SK-N-MC (cell line): ENCODE results near the gene ADCY2.

Experiments used
- EZH2 ChIP-seq: fragments of 200-600 bp; sonication (generic); IDR thresholded peaks from one replicate; pipeline ENCODE4 v1.6.1; 2017; ENCODE audit warnings: antibody characterized with exemption
- FOXP2 ChIP-seq: optimal IDR thresholded peaks from 2 replicates; pipeline ENCODE3; 2011; ENCODE audit warnings: mild to moderate bottlenecking, moderate library complexity; ENCODE audit not compliant: insufficient read depth; ENCODE audit errors: extremely low read length, control extremely low read depth
- POLR2AphosphoS5 ChIP-seq: IDR thresholded peaks from 2 replicates; pipeline ENCODE4 v1.6.1; 2012; ENCODE audit warnings: mild to moderate bottlenecking, low read depth, low read length, borderline replicate concordance

DNA sequence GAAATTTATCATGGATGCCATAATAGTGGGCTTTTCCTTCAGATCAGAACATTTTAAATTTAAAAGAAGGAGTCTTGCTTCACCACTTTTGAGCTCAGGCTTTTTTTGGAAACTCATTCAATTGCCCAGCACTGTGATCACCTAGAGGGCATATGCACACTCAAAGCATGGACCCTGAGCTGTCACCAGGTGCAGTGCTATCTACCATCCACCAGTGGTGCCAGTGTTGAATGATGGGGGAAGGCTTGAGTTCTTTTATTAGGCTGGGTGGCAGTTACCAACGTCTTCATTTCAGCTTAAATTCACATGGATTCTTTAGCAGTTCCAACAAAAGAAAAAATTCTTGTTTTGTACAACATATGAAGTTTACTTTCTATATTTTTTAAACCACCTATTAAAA, 290.9 kb downstream of the ADCY2 start:
- TF ChIP-seq EZH2 (no peak), POLR2AphosphoS5 (no peak), FOXP2 (no peak)
